OCI-M2 (cell line): ENCODE measurements around the gene GPATCH1.
"Not testable (repeated sequence)": the region's sequence is repeated elsewhere in the genome, so short reads cannot be mapped to it uniquely, and the experiment has no call there.

ENCODE experiments used
- DNase-seq: peaks from one replicate; lab custom pipeline; 2025; ENCODE audit not compliant: unreplicated experiment; lab: John Stamatoyannopoulos, UW

GPATCH1 gene

GRCh38 chr19:33080761-33081681 lies at the start of gene GPATCH1:
TSS of gene GPATCH1 (plus strand) at chr19:33081181. CDS start at chr19:33081194, 13 bp downstream.
- DNase-seq = peak; percentile 90

GRCh38 chr19:33032218-33032781 lies 48.7 kb upstream of the GPATCH1 start:
- no peak for DNase-seq

- DNase-seq = no peak
These were observed 45.5 kb upstream of the GPATCH1 start for GRCh38 chr19:33035461-33035860.

- DNase-seq = not testable (repeated sequence)
These were observed 44.4 kb upstream of the GPATCH1 start for GRCh38 chr19:33036370-33037167.

- DNase-seq = not testable (repeated sequence)
These were observed 43.6 kb upstream of the GPATCH1 start for GRCh38 chr19:33037168-33038025.

GRCh38 chr19:33039108-33039599 lies 41.8 kb upstream of the GPATCH1 start:
- DNase-seq = no peak

GRCh38 chr19:33039815-33040214 lies 41.2 kb upstream of the GPATCH1 start:
- DNase-seq = no peak

GRCh38 chr19:33040994-33041827 lies 39.8 kb upstream of the GPATCH1 start:
- DNase-seq = no peak

- not testable (repeated sequence) for DNase-seq
These were observed 39.2 kb upstream of the GPATCH1 start for GRCh38 chr19:33041828-33042160.

GRCh38 chr19:33047422-33047821 lies 33.6 kb upstream of the GPATCH1 start:
- DNase-seq = no peak

- DNase-seq = no peak
These were observed 31.9 kb upstream of the GPATCH1 start for GRCh38 chr19:33048806-33049676.

- no peak for DNase-seq
These were observed 30.9 kb upstream of the GPATCH1 start for GRCh38 chr19:33050110-33050509.

GRCh38 chr19:33052352-33052972 lies 28.5 kb upstream of the GPATCH1 start:
- no peak for DNase-seq

- no peak for DNase-seq
These were observed 26.4 kb upstream of the GPATCH1 start for GRCh38 chr19:33054623-33055022.

GRCh38 chr19:33055718-33056117 lies 25.3 kb upstream of the GPATCH1 start:
- no peak for DNase-seq

GRCh38 chr19:33060586-33060985 lies 20.4 kb upstream of the GPATCH1 start:
- no peak for DNase-seq

GRCh38 chr19:33062902-33063301 lies 18.1 kb upstream of the GPATCH1 start:
- no peak for DNase-seq

GRCh38 chr19:33063356-33063752 lies 17.6 kb upstream of the GPATCH1 start:
- no peak for DNase-seq
